Duodenal mucosa (tissue), 2 donors: Measurements from ENCODE around the gene RPS24.

Source experiments
- H3K27ac ChIP-seq: one replicate; pipeline ENCODE4 v1.7.0; 2013; ENCODE audit warnings: low read depth, low read length
- H3K27me3 ChIP-seq, 2 donors: one replicate each; pipeline ENCODE4 v1.7.0; 2013; ENCODE audit warnings: low read length in 2 of 2, control low read depth in 1 of 2; ENCODE audit not compliant: insufficient read depth in 2 of 2, control insufficient read depth in 1 of 2
- H3K36me3 ChIP-seq, 2 donors: one replicate each; pipeline ENCODE4 v1.7.0; 2013; ENCODE audit warnings: low read length in 2 of 2, control low read depth in 1 of 2; ENCODE audit not compliant: insufficient read depth in 2 of 2, control insufficient read depth in 1 of 2
- H3K4me1 ChIP-seq, 2 donors: one replicate each; pipeline ENCODE4 v1.7.0; 2013; ENCODE audit warnings: low read length in 2 of 2, control low read depth in 1 of 2; ENCODE audit not compliant: insufficient read depth in 2 of 2, control insufficient read depth in 1 of 2
- H3K4me3 ChIP-seq, 2 donors: one replicate each; pipeline ENCODE4 v1.7.0; 2013; ENCODE audit warnings: low read length in 2 of 2, low read depth in 1 of 2
- H3K9ac ChIP-seq, 2 donors: one replicate each; pipeline ENCODE4 v1.7.0; 2013; ENCODE audit warnings: low read length in 2 of 2, low read depth in 1 of 2
- H3K9me3 ChIP-seq, 2 donors: one replicate each; pipeline ENCODE4 v1.7.0; 2013; ENCODE audit warnings: low read length in 2 of 2, control low read depth in 1 of 2; ENCODE audit not compliant: control insufficient read depth in 1 of 2

RPS24 gene

GRCh38 chr10:78004215-78005026, 29.2 kb upstream of the RPS24 start:
- no peaks in the 10 kb centered on the region for H3K9me3 ChIP-seq
- H3K9ac ChIP-seq = no peak overlapping the region
- H3K27me3 ChIP-seq = no peaks in the 10 kb centered on the region
- no peaks in the 10 kb centered on the region for H3K4me1 ChIP-seq
- no peak overlapping the region for H3K27ac ChIP-seq
- H3K36me3 ChIP-seq = peaks cover 51 to 87% of the 10 kb centered on the region in 2 donors
- no peak overlapping the region for H3K4me3 ChIP-seq

- Histone ChIP-seq H3K4me3 (no peak overlapping the region), H3K4me1 (no peaks in the 10 kb centered on the region), H3K36me3 (peaks cover 54 to 89% of the 10 kb centered on the region in 2 donors), H3K9ac (no peak overlapping the region), H3K27me3 (no peaks in the 10 kb centered on the region), H3K27ac (no peak overlapping the region), H3K9me3 (no peaks in the 10 kb centered on the region)
Observed at GRCh38 chr10:78007172-78007571, 26.5 kb upstream of the RPS24 start.

- Histone ChIP-seq H3K4me3 (no peak overlapping the region), H3K36me3 (peaks cover 37 to 82% of the 10 kb centered on the region in 2 donors), H3K27me3 (no peaks in the 10 kb centered on the region), H3K9ac (no peak overlapping the region), H3K27ac (no peak overlapping the region), H3K4me1 (no peaks in the 10 kb centered on the region), H3K9me3 (no peaks in the 10 kb centered on the region)
Observed at GRCh38 chr10:78009662-78010061, 24.0 kb upstream of the RPS24 start.

- H3K4me1 ChIP-seq = no peaks in the 10 kb centered on the region
- no peak overlapping the region for H3K27ac ChIP-seq
- H3K4me3 ChIP-seq = no peak overlapping the region
- no peaks in the 10 kb centered on the region for H3K27me3 ChIP-seq
- peaks cover 40 to 80% of the 10 kb centered on the region in 2 donors for H3K36me3 ChIP-seq
- H3K9me3 ChIP-seq = no peaks in the 10 kb centered on the region
- H3K9ac ChIP-seq = no peak overlapping the region
Observed at GRCh38 chr10:78010278-78010677, 23.4 kb upstream of the RPS24 start.

- Histone ChIP-seq H3K4me1 (no peaks in the 10 kb centered on the region), H3K27me3 (no peaks in the 10 kb centered on the region), H3K4me3 (no peak overlapping the region), H3K9me3 (no peaks in the 10 kb centered on the region), H3K36me3 (peaks cover 35 to 80% of the 10 kb centered on the region in 2 donors), H3K27ac (no peak overlapping the region), H3K9ac (no peak overlapping the region)
Observed at GRCh38 chr10:78011065-78011464, 22.6 kb upstream of the RPS24 start.

GRCh38 chr10:78013564-78013963, 20.1 kb upstream of the RPS24 start:
- Histone ChIP-seq H3K27me3 (no peaks in the 10 kb centered on the region), H3K9ac (no peak overlapping the region), H3K4me1 (no peaks in the 10 kb centered on the region), H3K36me3 (peaks cover 37 to 85% of the 10 kb centered on the region in 2 donors), H3K27ac (no peak overlapping the region), H3K4me3 (no peak overlapping the region), H3K9me3 (no peaks in the 10 kb centered on the region)

GRCh38 chr10:78015546-78015945, 18.1 kb upstream of the RPS24 start:
- H3K36me3 ChIP-seq = peaks cover 35 to 82% of the 10 kb centered on the region in 2 donors
- H3K4me3 ChIP-seq = no peak overlapping the region
- H3K27me3 ChIP-seq = no peaks in the 10 kb centered on the region
- H3K9ac ChIP-seq = no peak overlapping the region
- H3K4me1 ChIP-seq = no peaks in the 10 kb centered on the region
- no peaks in the 10 kb centered on the region for H3K9me3 ChIP-seq
- no peak overlapping the region for H3K27ac ChIP-seq

- Histone ChIP-seq H3K9me3 (no peaks in the 10 kb centered on the region), H3K9ac (no peak overlapping the region)
Observed at GRCh38 chr10:78017856-78018255, 15.8 kb upstream of the RPS24 start.

GRCh38 chr10:78019264-78019663, 14.4 kb upstream of the RPS24 start:
- Histone ChIP-seq H3K27me3 (no peaks in the 10 kb centered on the region), H3K4me3 (no peak overlapping the region), H3K9me3 (no peaks in the 10 kb centered on the region), H3K4me1 (no peaks in the 10 kb centered on the region), H3K9ac (no peak overlapping the region), H3K36me3 (peaks cover 42 to 86% of the 10 kb centered on the region in 2 donors), H3K27ac (no peak overlapping the region)

More at GRCh38 chr10:78017856-78018255, 15.8 kb upstream of the RPS24 start:
- no peak overlapping the region for H3K27ac ChIP-seq
- no peaks in the 10 kb centered on the region for H3K4me1 ChIP-seq
- peaks cover 42 to 82% of the 10 kb centered on the region in 2 donors for H3K36me3 ChIP-seq
- no peaks in the 10 kb centered on the region for H3K27me3 ChIP-seq
- no peak overlapping the region for H3K4me3 ChIP-seq

- no peak overlapping the region for H3K4me3 ChIP-seq
- H3K27ac ChIP-seq = no peak overlapping the region
- H3K4me1 ChIP-seq = no peaks in the 10 kb centered on the region
- H3K27me3 ChIP-seq = no peaks in the 10 kb centered on the region
- H3K9me3 ChIP-seq = no peaks in the 10 kb centered on the region
- H3K9ac ChIP-seq = no peak overlapping the region
- peaks cover 42 to 93% of the 10 kb centered on the region in 2 donors for H3K36me3 ChIP-seq
Observed at GRCh38 chr10:78021201-78021600, 12.5 kb upstream of the RPS24 start.
